Hepatocyte (in vitro differentiated cells): ENCODE measurements around the gene THAP2. TPM values are rescaled to one million over a fixed set of nuclear protein-coding genes. Genes with fewer than 3 reads are reported as not detected.
A peak's percentile ranks its signal among the peaks of the same experiment; 100 is the strongest.

Experiments used
- DNase-seq: peaks from one replicate; pipeline ENCODE4 v3.0.0-alpha.2; 2016; ENCODE audit warnings: low spot score
- H2AFZ ChIP-seq: fragments of 200-600 bp; sonication (generic); 2 replicates; pipeline ENCODE4 v1.6.0; 2016; ENCODE audit warnings: antibody characterized with exemption, mild to moderate bottlenecking
- H3K27ac ChIP-seq: fragments of 200-600 bp; sonication (generic); 2 replicates; pipeline ENCODE4 v1.5.1; 2016; ENCODE audit warnings: mild to moderate bottlenecking
- H3K27me3 ChIP-seq: fragments of 200-600 bp; sonication (generic); 2 replicates; pipeline ENCODE4 v1.6.1; 2016
- H3K36me3 ChIP-seq: fragments of 200-600 bp; sonication (generic); replicated peaks from 2 replicates; pipeline ENCODE4 v1.5.1; 2016; ENCODE audit warnings: low read depth; ENCODE audit not compliant: insufficient read depth
- H3K4me1 ChIP-seq: fragments of 200-600 bp; sonication (generic); 2 replicates; pipeline ENCODE4 v1.5.1; 2016; ENCODE audit warnings: mild to moderate bottlenecking, moderate library complexity; ENCODE audit not compliant: insufficient read depth
- H3K4me2 ChIP-seq: fragments of 200-600 bp; sonication (generic); 2 replicates; pipeline ENCODE4 v1.6.0; 2016
- H3K4me3 ChIP-seq: fragments of 200-600 bp; sonication (generic); 2 replicates; pipeline ENCODE4 v1.5.1; 2016; ENCODE audit warnings: mild to moderate bottlenecking
- H3K79me2 ChIP-seq: fragments of 200-600 bp; sonication (generic); 2 replicates; pipeline ENCODE4 v1.6.0; 2017; ENCODE audit warnings: mild to moderate bottlenecking
- H3K9me2 ChIP-seq: fragments of 200-600 bp; sonication (generic); replicated peaks from 2 replicates; pipeline ENCODE4 v1.6.0; 2017; ENCODE audit warnings: mild to moderate bottlenecking; ENCODE audit not compliant: insufficient read depth
- H3K9me3 ChIP-seq: fragments of 200-600 bp; sonication (generic); 2 replicates; pipeline ENCODE4 v1.5.1; 2016; ENCODE audit warnings: low read depth, mild to moderate bottlenecking
- H4K20me1 ChIP-seq: fragments of 200-600 bp; sonication (generic); 2 replicates; pipeline ENCODE4 v1.6.0; 2016; ENCODE audit warnings: mild to moderate bottlenecking; ENCODE audit not compliant: insufficient read depth, poor library complexity, severe bottlenecking
- CTCF ChIP-seq: fragments of 200-600 bp; sonication (generic); IDR thresholded peaks from 2 replicates; pipeline ENCODE4 v1.5.1; 2016; ENCODE audit warnings: antibody characterized with exemption, mild to moderate bottlenecking; ENCODE audit not compliant: poor library complexity
- EZH2 ChIP-seq: fragments of 200-600 bp; sonication (generic); IDR thresholded peaks from 2 replicates; pipeline ENCODE4 v1.6.1; 2016; ENCODE audit warnings: antibody characterized with exemption, mild to moderate bottlenecking, borderline replicate concordance
- EZH2phosphoT487 ChIP-seq: fragments of 200-600 bp; sonication (generic); IDR thresholded peaks from one replicate; pipeline ENCODE4 v1.6.1; 2018; ENCODE audit warnings: antibody characterized with exemption, mild to moderate bottlenecking, low read depth, moderate library complexity; ENCODE audit not compliant: unreplicated experiment, severe bottlenecking
- WGBS: methylation state at CpG from one replicate; pipeline ENCODE4 v1.1.6; 2016; ENCODE audit warnings: low lambda C conversion rate; ENCODE audit errors: missing lambda C conversion rate; 5-methylcytosine and 5-hydroxymethylcytosine counted together
- polyA plus RNA-seq: library from polyadenylated mRNA; unstranded; fragments of >200 nt; fragmentation: Nextera tagmentation; extraction: Ambion mirVana; gene quantifications from 2 replicates; pipeline ENCODE4 v1.2.1, GENCODE V29; 2016
- total RNA-seq: library from RNA; depleted of rRNA; stranded (reverse); fragments of >200 nt; gene quantifications from 2 replicates; pipeline ENCODE4 v1.2.3, GENCODE V29; 2014

THAP2 gene
- total and polyA plus RNA-seq, 2 experiments from 2014 or later = 6.1 TPM

DNA sequence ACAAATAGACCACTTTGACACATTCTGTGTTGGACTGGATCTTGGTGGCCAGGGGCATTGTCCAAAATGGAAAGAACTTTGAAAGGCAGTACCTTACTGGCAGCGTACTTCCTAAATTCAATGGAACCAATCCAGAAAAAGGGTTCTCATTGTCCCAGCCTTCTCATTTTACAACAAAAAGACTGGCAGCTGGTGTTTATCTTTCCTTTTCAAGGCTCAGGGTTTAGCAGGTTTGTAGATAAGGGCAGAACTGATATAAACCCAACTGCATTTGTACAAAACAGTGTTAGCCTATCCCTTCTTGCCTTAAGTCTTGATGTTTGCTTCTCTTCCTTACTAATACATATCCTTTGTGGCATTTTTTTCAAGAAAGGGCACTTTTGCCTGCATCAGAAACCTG, 7.7 kb downstream of the THAP2 start:
- Histone ChIP-seq H3K36me3 (no peaks in the 10 kb centered on the region), H3K79me2 (peaks cover 9% of the 10 kb centered on the region), H3K4me1 (peaks cover 6% of the 10 kb centered on the region), H3K9me3 (no peaks in the 10 kb centered on the region), H3K27ac (peak overlapping the region; percentile 44), H3K27me3 (no peaks in the 10 kb centered on the region), H3K4me3 (no peak overlapping the region), H2AFZ (no peak overlapping the region), H3K9me2 (no peaks in the 10 kb centered on the region), H3K4me2 (peak overlapping the region; percentile 45), H4K20me1 (no peaks in the 10 kb centered on the region)
- TF ChIP-seq EZH2phosphoT487 (no peak), EZH2 (no peak), CTCF (no peak)
- whole genome bisulfite sequencing = 61% methylated on average over 1 of the region's 1 CpG
- no peak for DNase-seq

DNA sequence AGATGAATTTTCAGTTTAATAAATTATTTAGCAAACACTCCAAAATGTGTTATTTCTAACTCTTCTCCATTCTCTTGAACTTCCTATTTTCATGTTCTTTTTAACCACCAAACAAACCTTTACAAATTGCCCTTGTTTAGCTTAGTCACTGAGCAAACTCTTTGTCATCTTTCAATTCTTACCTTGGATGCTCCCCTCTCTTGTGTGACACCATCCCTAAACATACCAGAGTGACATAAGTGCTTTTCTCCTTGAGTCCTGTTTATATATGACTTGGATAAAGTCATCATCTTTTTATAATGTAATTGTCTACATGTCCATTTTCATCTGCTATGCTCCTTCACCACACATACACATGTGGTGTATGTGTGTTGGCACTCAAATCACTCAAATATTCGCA, 18.4 kb downstream of the THAP2 start:
- Histone ChIP-seq H3K9me3 (no peaks in the 10 kb centered on the region), H4K20me1 (no peaks in the 10 kb centered on the region), H3K4me1 (peaks cover 7% of the 10 kb centered on the region), H3K79me2 (peaks cover 7% of the 10 kb centered on the region), H3K9me2 (no peaks in the 10 kb centered on the region), H3K4me3 (no peak overlapping the region), H3K27ac (no peak overlapping the region), H3K27me3 (no peaks in the 10 kb centered on the region), H3K4me2 (no peak overlapping the region), H2AFZ (no peak overlapping the region), H3K36me3 (no peaks in the 10 kb centered on the region)
- WGBS = 95% methylated on average over 1 of the region's 1 CpG
- no peak for DNase-seq
- no peak for TF ChIP-seq CTCF
- TF ChIP-seq EZH2phosphoT487 = no peak
- no peak for TF ChIP-seq EZH2

DNA sequence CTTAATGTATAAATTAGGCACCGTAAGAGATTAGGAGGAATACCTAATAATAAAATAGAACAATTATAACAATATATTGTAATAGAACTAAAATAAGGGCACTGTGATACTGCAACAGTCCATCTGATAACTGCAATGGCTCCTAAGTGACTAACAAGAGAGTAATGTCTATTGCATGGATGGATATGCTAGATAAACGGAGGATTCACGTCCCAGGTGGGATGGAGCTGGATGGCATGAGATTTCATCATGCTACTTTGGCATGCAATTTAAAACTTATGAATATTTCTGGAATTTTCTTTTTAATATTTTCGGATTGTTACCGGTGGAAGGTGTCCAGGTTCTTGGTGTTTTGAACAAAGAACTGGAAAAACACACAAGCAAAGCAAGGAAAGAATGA, 19.5 kb downstream of the THAP2 start:
- H3K9me2 ChIP-seq = no peaks in the 10 kb centered on the region
- peaks cover 14% of the 10 kb centered on the region for H3K4me1 ChIP-seq
- H2AFZ ChIP-seq = no peak overlapping the region
- H3K9me3 ChIP-seq = no peaks in the 10 kb centered on the region
- TF ChIP-seq EZH2 (no peak), EZH2phosphoT487 (no peak), CTCF (no peak)
- H3K4me3 ChIP-seq = no peak overlapping the region
- no peak for DNase-seq
- H4K20me1 ChIP-seq = no peaks in the 10 kb centered on the region
- H3K27me3 ChIP-seq = no peaks in the 10 kb centered on the region
- peaks cover 17% of the 10 kb centered on the region for H3K79me2 ChIP-seq
- no peak overlapping the region for H3K27ac ChIP-seq
- no peak overlapping the region for H3K4me2 ChIP-seq
- no peaks in the 10 kb centered on the region for H3K36me3 ChIP-seq
- WGBS = 92% methylated on average over 5 of the region's 5 CpGs

DNA sequence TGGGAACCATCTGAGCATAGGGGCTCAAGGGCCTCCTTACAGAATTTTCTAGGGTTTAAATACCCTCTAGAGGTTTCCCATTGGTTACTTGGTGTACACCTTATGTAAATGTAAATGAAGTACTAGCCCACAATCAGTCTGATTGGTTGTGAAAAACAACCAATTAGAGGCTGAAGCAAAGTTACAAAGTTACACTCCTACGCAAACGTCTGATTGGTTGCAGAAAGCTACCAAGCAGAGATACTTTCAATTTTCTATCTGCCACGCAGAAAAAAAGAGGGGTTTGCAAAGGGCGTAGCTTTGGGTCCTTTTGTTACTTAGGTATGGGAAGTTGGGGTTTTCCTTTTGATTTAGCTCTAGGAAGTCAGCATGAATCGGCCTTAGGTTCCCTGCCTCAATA, 20.0 kb downstream of the THAP2 start:
- TF ChIP-seq EZH2 = no peak
- no peak for TF ChIP-seq CTCF
- no peak for TF ChIP-seq EZH2phosphoT487
- no peaks in the 10 kb centered on the region for H3K9me3 ChIP-seq
- DNase-seq = no peak
- H2AFZ ChIP-seq = no peak overlapping the region
- H3K27ac ChIP-seq = no peak overlapping the region
- no peaks in the 10 kb centered on the region for H4K20me1 ChIP-seq
- H3K36me3 ChIP-seq = no peaks in the 10 kb centered on the region
- WGBS = 87% methylated on average over 5 of the region's 5 CpGs
- no peaks in the 10 kb centered on the region for H3K27me3 ChIP-seq
- H3K9me2 ChIP-seq = no peaks in the 10 kb centered on the region
- H3K79me2 ChIP-seq = peaks cover 21% of the 10 kb centered on the region
- H3K4me3 ChIP-seq = no peak overlapping the region
- H3K4me1 ChIP-seq = peaks cover 14% of the 10 kb centered on the region
- no peak overlapping the region for H3K4me2 ChIP-seq
